ENCODE measurements around the gene NANOS3. TPM values are rescaled to one million over a fixed set of nuclear protein-coding genes. Genes with fewer than 3 reads are reported as not detected.
A peak's percentile ranks its signal among the peaks of the same experiment; 100 is the strongest.

Gene NANOS3
- total and polyA plus RNA-seq, 9 of the 15 experiments (the other 6 are each of a cell fraction or from before 2014, with no cell fraction given): not detected

DNA sequence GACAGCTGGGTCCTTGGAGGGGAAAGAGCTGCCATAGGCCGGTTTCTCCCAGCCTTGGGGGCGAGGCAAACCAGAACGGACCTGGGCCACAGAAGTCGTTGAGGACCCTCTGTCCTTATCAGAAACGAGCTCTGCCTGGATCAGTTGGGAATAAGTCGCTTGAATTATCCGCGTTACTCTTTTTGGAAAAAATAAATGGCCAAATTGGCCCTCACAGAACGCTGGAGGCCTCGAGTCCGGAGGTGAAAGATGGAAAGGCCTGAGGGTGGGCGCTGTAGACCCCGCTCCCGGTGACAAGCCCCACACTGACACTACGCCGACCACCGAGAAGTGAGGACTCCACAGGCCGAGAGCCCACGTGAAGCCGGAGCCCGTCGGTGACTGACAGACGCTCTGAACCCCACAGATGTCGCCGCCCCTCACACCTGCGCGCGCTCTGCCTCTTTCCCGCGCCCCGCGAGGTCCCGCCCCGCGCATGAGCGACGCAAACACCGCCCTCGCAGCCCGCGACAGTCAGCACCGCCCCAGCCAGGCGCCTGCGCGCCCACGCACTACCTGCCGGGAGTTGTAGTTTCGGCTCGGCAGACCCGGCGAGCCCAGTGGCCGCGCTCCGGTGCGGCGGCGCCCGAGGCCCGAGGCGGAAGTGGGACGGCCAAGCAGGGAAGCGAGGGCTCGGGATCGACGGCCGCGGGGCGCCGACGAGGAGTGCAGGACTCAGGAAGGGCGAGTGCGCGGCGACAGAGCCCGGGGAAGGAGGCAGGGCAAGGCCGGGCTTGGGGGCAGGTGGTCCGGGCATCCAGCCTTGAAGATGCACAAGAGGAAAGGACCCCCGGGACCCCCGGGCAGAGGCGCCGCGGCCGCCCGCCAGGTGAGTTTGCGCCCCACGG, 28.9 kb downstream of the NANOS3 start, which contains the start of the genes BRME1 and CC2D1A (continued):
- TF ChIP-seq, protein P1, sequence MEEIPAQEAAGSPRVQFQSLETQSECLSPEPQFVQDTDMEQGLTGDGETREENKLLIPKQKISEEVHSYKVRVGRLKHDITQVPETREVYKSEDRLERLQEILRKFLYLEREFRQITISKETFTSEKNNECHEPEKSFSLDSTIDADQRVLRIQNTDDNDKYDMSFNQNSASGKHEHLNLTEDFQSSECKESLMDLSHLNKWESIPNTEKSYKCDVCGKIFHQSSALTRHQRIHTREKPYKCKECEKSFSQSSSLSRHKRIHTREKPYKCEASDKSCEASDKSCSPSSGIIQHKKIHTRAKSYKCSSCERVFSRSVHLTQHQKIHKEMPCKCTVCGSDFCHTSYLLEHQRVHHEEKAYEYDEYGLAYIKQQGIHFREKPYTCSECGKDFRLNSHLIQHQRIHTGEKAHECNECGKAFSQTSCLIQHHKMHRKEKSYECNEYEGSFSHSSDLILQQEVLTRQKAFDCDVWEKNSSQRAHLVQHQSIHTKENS (CRISPR knock-in tag; IDR thresholded peaks at IDR 0.05): no peak
- TF ChIP-seq CBFB (CRISPR knock-in tag; IDR thresholded peaks at IDR 0.05): no peak
- TF ChIP-seq, protein P2, sequence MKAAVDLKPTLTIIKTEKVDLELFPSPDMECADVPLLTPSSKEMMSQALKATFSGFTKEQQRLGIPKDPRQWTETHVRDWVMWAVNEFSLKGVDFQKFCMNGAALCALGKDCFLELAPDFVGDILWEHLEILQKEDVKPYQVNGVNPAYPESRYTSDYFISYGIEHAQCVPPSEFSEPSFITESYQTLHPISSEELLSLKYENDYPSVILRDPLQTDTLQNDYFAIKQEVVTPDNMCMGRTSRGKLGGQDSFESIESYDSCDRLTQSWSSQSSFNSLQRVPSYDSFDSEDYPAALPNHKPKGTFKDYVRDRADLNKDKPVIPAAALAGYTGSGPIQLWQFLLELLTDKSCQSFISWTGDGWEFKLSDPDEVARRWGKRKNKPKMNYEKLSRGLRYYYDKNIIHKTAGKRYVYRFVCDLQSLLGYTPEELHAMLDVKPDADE (conservative IDR thresholded peaks at IDR 0.05; ENCODE audit: control insufficient read depth, low read depth, low read length): peak; percentile 98
- no peak for TF ChIP-seq ZNF165 (CRISPR knock-in tag; IDR thresholded peaks at IDR 0.05; ENCODE audit: borderline replicate concordance)
- TF ChIP-seq, protein P3, sequence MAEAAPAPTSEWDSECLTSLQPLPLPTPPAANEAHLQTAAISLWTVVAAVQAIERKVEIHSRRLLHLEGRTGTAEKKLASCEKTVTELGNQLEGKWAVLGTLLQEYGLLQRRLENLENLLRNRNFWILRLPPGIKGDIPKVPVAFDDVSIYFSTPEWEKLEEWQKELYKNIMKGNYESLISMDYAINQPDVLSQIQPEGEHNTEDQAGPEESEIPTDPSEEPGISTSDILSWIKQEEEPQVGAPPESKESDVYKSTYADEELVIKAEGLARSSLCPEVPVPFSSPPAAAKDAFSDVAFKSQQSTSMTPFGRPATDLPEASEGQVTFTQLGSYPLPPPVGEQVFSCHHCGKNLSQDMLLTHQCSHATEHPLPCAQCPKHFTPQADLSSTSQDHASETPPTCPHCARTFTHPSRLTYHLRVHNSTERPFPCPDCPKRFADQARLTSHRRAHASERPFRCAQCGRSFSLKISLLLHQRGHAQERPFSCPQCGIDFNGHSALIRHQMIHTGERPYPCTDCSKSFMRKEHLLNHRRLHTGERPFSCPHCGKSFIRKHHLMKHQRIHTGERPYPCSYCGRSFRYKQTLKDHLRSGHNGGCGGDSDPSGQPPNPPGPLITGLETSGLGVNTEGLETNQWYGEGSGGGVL (CRISPR knock-in tag; IDR thresholded peaks at IDR 0.05): no peak
- TF ChIP-seq SRSF9 (IDR thresholded peaks at IDR 0.05; ENCODE audit: borderline replicate concordance, low read depth, low read length): no peak
- no peak for TF ChIP-seq MAFK (IDR thresholded peaks at IDR 0.05; ENCODE audit: low read length)
- TF ChIP-seq, protein P4, sequence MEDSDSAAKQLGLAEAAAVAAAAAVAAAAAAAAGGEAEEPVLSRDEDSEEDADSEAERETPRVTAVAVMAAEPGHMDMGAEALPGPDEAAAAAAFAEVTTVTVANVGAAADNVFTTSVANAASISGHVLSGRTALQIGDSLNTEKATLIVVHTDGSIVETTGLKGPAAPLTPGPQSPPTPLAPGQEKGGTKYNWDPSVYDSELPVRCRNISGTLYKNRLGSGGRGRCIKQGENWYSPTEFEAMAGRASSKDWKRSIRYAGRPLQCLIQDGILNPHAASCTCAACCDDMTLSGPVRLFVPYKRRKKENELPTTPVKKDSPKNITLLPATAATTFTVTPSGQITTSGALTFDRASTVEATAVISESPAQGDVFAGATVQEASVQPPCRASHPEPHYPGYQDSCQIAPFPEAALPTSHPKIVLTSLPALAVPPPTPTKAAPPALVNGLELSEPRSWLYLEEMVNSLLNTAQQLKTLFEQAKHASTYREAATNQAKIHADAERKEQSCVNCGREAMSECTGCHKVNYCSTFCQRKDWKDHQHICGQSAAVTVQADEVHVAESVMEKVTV (CRISPR knock-in tag; IDR thresholded peaks at IDR 0.05): no peak
- TF ChIP-seq, protein P5, sequence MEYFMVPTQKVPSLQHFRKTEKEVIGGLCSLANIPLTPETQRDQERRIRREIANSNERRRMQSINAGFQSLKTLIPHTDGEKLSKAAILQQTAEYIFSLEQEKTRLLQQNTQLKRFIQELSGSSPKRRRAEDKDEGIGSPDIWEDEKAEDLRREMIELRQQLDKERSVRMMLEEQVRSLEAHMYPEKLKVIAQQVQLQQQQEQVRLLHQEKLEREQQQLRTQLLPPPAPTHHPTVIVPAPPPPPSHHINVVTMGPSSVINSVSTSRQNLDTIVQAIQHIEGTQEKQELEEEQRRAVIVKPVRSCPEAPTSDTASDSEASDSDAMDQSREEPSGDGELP (CRISPR knock-in tag; IDR thresholded peaks at IDR 0.05; ENCODE audit: borderline replicate concordance): peak; percentile 87
- no peak; the same call in 1 of the 2 replicates for TF ChIP-seq POLR2AphosphoS5 (IDR thresholded peaks at IDR 0.05; ENCODE audit: control insufficient read depth, insufficient read depth, low read depth, low read length)
- TF ChIP-seq, protein P6, sequence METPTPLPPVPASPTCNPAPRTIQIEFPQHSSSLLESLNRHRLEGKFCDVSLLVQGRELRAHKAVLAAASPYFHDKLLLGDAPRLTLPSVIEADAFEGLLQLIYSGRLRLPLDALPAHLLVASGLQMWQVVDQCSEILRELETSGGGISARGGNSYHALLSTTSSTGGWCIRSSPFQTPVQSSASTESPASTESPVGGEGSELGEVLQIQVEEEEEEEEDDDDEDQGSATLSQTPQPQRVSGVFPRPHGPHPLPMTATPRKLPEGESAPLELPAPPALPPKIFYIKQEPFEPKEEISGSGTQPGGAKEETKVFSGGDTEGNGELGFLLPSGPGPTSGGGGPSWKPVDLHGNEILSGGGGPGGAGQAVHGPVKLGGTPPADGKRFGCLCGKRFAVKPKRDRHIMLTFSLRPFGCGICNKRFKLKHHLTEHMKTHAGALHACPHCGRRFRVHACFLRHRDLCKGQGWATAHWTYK (CRISPR knock-in tag; IDR thresholded peaks at IDR 0.05): no peak; the same call in 1 of the 2 replicates
- TF ChIP-seq TCF7 (IDR thresholded peaks at IDR 0.05; ENCODE audit: borderline replicate concordance): no peak
- TF ChIP-seq, protein P7, sequence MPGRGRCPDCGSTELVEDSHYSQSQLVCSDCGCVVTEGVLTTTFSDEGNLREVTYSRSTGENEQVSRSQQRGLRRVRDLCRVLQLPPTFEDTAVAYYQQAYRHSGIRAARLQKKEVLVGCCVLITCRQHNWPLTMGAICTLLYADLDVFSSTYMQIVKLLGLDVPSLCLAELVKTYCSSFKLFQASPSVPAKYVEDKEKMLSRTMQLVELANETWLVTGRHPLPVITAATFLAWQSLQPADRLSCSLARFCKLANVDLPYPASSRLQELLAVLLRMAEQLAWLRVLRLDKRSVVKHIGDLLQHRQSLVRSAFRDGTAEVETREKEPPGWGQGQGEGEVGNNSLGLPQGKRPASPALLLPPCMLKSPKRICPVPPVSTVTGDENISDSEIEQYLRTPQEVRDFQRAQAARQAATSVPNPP (IDR thresholded peaks at IDR 0.05; ENCODE audit: borderline replicate concordance, insufficient read depth, insufficient read length): no peak
- peak; percentile 80 for TF ChIP-seq ETV5 (CRISPR knock-in tag; IDR thresholded peaks at IDR 0.05; ENCODE audit: low read depth)
- no peak for TF ChIP-seq ZNF384 (IDR thresholded peaks at IDR 0.05; ENCODE audit: low read depth, low read length)
- TF ChIP-seq FIP1L1 (IDR thresholded peaks at IDR 0.05; ENCODE audit: low read depth, low read length, poor library complexity, severe bottlenecking): peak; percentile 86
